ENCODE measurements around the gene ARHGEF37.
"Not testable (repeated sequence)": the region's sequence is repeated elsewhere in the genome, so short reads cannot be mapped to it uniquely, and the experiment has no call there.

Gene ARHGEF37

GRCh38 chr5:149564542-149565140, 16.7 kb upstream of the ARHGEF37 start:
- not testable (repeated sequence) for DNase-seq (ENCODE audit: low read depth)

GRCh38 chr5:149567226-149567625, 14.1 kb upstream of the ARHGEF37 start:
- no peak for DNase-seq (ENCODE audit: low read depth)

GRCh38 chr5:149572170-149572569, 9.1 kb upstream of the ARHGEF37 start:
- no peak for DNase-seq (ENCODE audit: low read depth)

GRCh38 chr5:149572576-149573231, 8.6 kb upstream of the ARHGEF37 start:
- no peak for DNase-seq (ENCODE audit: low read depth)

GRCh38 chr5:149575131-149575530, 6.2 kb upstream of the ARHGEF37 start:
- no peak for DNase-seq (ENCODE audit: low read depth)

GRCh38 chr5:149576021-149576420, 5.3 kb upstream of the ARHGEF37 start:
- no peak for DNase-seq (ENCODE audit: low read depth)

- no peak for DNase-seq (ENCODE audit: low read depth)
Observed at GRCh38 chr5:149578896-149579295, 2.4 kb upstream of the ARHGEF37 start.

GRCh38 chr5:149580808-149581191, 498 bp upstream of the ARHGEF37 start:
- DNase-seq (ENCODE audit: low read depth), result no peak

- DNase-seq (ENCODE audit: low read depth), result no peak
Observed at GRCh38 chr5:149581931-149582768, 852 bp downstream of the ARHGEF37 start.

GRCh38 chr5:149583394-149583793, 2.1 kb downstream of the ARHGEF37 start:
- DNase-seq (ENCODE audit: low read depth), result no peak

- DNase-seq (ENCODE audit: low read depth), result no peak
Observed at GRCh38 chr5:149584121-149584520, 2.8 kb downstream of the ARHGEF37 start.

- no peak for DNase-seq (ENCODE audit: low read depth)
Observed at GRCh38 chr5:149585910-149586309, 4.6 kb downstream of the ARHGEF37 start.

- DNase-seq (ENCODE audit: low read depth), result no peak
Observed at GRCh38 chr5:149586708-149587318, 5.5 kb downstream of the ARHGEF37 start.

- DNase-seq (ENCODE audit: low read depth), result no peak
Observed at GRCh38 chr5:149588936-149589335, 7.6 kb downstream of the ARHGEF37 start.

- DNase-seq (ENCODE audit: low read depth), result no peak
Observed at GRCh38 chr5:149593370-149593769, 12.1 kb downstream of the ARHGEF37 start.

GRCh38 chr5:149594206-149594895, 13.1 kb downstream of the ARHGEF37 start:
- no peak for DNase-seq (ENCODE audit: low read depth)

- DNase-seq (ENCODE audit: low read depth), result not testable (repeated sequence)
Observed at GRCh38 chr5:149595105-149595504, 13.8 kb downstream of the ARHGEF37 start.

GRCh38 chr5:149596712-149597111, 15.4 kb downstream of the ARHGEF37 start:
- no peak for DNase-seq (ENCODE audit: low read depth)

- no peak for DNase-seq (ENCODE audit: low read depth)
Observed at GRCh38 chr5:149597618-149598017, 16.3 kb downstream of the ARHGEF37 start.

GRCh38 chr5:149598234-149598633, 16.9 kb downstream of the ARHGEF37 start:
- DNase-seq (ENCODE audit: low read depth), result not testable (repeated sequence)

GRCh38 chr5:149598966-149599365, 17.7 kb downstream of the ARHGEF37 start:
- no peak for DNase-seq (ENCODE audit: low read depth)

GRCh38 chr5:149599375-149599774, 18.1 kb downstream of the ARHGEF37 start:
- no peak for DNase-seq (ENCODE audit: low read depth)
